Measurements from ENCODE around the gene RELT.

The RELT gene

GRCh38 chr11:73348838-73349237 lies 27.4 kb upstream of the RELT start:
- DNase-seq, result peak; percentile 50

GRCh38 chr11:73349633-73350032 lies 26.6 kb upstream of the RELT start:
- no peak for DNase-seq

GRCh38 chr11:73350908-73351636 lies 25.1 kb upstream of the RELT start:
- DNase-seq, result peak; percentile 77

- no peak for DNase-seq
Measured at GRCh38 chr11:73353422-73353821, 22.8 kb upstream of the RELT start.

- DNase-seq, result no peak
Measured at GRCh38 chr11:73355109-73355508, 21.1 kb upstream of the RELT start.

- DNase-seq, result no peak
Measured at GRCh38 chr11:73356979-73357860, 19.0 kb upstream of the RELT start.

- DNase-seq, result no peak
Measured at GRCh38 chr11:73358071-73358470, 18.1 kb upstream of the RELT start.

GRCh38 chr11:73359341-73359740 lies 16.9 kb upstream of the RELT start:
- no peak for DNase-seq

- peak; percentile 64 for DNase-seq
Measured at GRCh38 chr11:73359930-73360742, 16.1 kb upstream of the RELT start.

GRCh38 chr11:73360743-73361369 lies 15.3 kb upstream of the RELT start:
- DNase-seq, result no peak

- DNase-seq, result no peak
Measured at GRCh38 chr11:73361953-73362776, 14.0 kb upstream of the RELT start.

- DNase-seq, result no peak
Measured at GRCh38 chr11:73363147-73363546, 13.1 kb upstream of the RELT start.

GRCh38 chr11:73365352-73366264 lies 10.6 kb upstream of the RELT start:
- no peak for DNase-seq

GRCh38 chr11:73366265-73366610 lies 10.0 kb upstream of the RELT start:
- no peak for DNase-seq

GRCh38 chr11:73366953-73367352 lies 9.2 kb upstream of the RELT start:
- DNase-seq, result no peak

GRCh38 chr11:73367482-73368024 lies 8.6 kb upstream of the RELT start:
- no peak for DNase-seq

GRCh38 chr11:73372375-73372993 lies 3.7 kb upstream of the RELT start:
- DNase-seq, result peak; percentile 24

GRCh38 chr11:73374151-73374550 lies 2.0 kb upstream of the RELT start:
- peak; percentile 91 for DNase-seq

- DNase-seq, result no peak
Measured at GRCh38 chr11:73375830-73376159, 404 bp upstream of the RELT start.

Data from NCI-H69 (cell line).